GM12801 (cell line): ENCODE results near the gene LRMDA.

ENCODE experiments used
- CTCF ChIP-seq: IDR thresholded peaks from one replicate; pipeline ENCODE4 v1.5.1; 2011; ENCODE audit warnings: control low read depth; ENCODE audit not compliant: insufficient read length; ENCODE audit errors: extremely low read depth

LRMDA gene

GRCh38 chr10:75532253-75532924 lies 101.0 kb downstream of the LRMDA start:
- no peak for TF ChIP-seq CTCF

DNA sequence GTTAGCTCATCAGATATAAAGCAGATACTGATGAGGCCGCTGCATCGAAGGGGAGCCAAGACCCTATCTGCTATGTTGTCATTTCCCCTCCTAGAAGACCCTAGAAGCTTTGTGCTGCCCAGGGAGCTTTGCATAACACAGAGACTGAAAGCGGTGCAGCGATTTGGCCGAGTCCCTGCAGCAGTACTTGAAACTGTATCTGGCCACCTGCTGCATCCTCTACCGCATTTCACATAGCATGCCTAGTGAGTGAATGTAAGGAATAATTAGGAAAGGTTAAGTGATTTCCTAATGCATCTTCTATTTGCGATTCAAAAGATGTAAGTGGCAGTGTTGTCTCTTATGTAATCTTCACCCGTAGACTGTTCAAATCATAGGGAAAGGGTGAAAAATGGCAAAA lies 106.7 kb downstream of the LRMDA start:
- TF ChIP-seq CTCF = no peak

- TF ChIP-seq CTCF = no peak
Measured at GRCh38 chr10:75538765-75539164, 107.3 kb downstream of the LRMDA start.

DNA sequence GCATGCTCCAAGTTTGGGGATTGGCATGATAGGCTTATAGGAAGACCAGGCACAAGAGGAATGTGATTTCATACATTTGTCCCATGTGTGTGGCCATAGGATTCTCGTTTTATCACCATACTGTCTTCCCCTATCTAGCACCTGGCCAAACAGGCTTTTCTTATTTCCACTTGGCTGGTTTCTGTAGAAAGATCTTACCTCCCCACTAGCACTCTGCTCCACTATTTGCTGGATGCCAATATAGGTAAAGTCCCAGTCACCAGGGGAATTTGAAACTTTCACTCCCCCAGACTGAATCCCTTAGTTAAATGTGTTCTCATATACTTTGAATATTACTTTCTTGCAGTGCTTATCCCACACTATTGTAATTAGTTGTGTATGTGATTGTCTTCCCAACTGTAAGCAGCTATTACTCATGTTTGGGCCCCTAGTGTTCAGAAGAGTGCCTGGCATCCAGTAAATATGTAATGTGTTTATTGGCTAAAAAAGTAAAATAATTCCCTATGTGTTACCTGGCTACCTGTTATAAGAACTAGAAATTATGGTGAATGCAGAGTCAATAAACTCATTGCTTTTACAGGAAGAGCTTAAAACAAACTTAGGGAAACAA lies 109.0 kb downstream of the LRMDA start:
- TF ChIP-seq CTCF = no peak

DNA sequence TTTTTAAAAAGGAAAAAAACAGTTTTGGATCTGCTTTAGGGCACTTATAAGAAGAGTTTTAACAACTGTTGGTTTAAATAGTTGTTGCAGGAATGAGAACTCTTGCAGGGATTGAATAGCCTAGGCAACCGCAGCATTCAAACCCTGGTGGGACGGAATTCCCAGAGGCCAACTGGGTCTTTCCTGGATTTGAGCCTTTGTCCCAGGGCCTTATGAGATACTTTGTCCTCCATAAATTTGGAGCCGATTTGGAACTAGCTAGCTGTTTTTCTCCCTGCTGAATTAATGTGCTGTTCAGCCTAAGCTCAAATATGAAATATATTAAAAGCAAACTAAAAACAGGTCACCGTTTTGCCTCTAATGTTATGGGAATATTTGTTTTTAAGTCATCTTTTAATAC lies 109.6 kb downstream of the LRMDA start:
- TF ChIP-seq CTCF = no peak

- TF ChIP-seq CTCF = no peak
Measured at GRCh38 chr10:75541411-75541810, 110.0 kb downstream of the LRMDA start.

DNA sequence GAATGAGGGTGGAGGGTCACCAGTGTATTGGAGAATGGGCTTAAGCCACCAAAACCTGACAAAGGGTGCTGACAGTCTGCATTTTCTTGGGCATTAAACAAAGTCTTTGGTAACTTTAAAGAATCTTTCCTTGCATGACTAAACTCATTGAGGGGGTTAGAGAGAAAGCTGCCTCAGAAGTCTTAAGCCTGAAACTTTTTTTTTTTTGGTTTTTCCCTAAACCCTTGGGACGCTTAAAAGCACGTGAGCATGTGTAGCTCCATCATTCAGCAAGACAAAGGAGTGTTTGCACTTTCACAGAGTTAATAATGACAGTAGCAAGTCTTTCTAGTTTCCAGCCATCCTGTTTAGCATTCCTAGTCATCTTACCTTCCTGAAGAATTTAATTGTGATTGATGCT lies 110.7 kb downstream of the LRMDA start:
- no peak for TF ChIP-seq CTCF
